ENCODE results near the gene KLHL22.

The KLHL22 gene

GRCh38 chr22:20464912-20465758, 30.5 kb downstream of the KLHL22 start:
- Histone ChIP-seq H3K27me3 (no peaks in the 10 kb centered on the region), H3K36me3 (peaks cover 4 to 35% (median 22%) of the 10 kb centered on the region in 11 experiments; a peak in 19 of 22 replicates), H3K9me3 (replicated peaks in 1 of 11) (no peaks in the 10 kb centered on the region), H3K4me2 (peak overlapping the region; percentile 70 to 97 (median 81)), H3K4me3 (no peak overlapping the region), H4K20me1 (peaks cover 0 to 14% (median 0%) of the 10 kb centered on the region in 11 experiments; a peak in 2 of 22 replicates), H3K9ac (peak overlapping the region in 3 of 11 experiments; percentile 48 to 62 (median 60); a peak in 1 of 22 replicates), H3K4me1 (peaks cover 31 to 46% (median 41%) of the 10 kb centered on the region in 10 experiments), H3K27ac (peak overlapping the region in 7 of 11 experiments; percentile 66 to 87 (median 78); a peak in 10 of 22 replicates)
- no peak for TF ChIP-seq Cebpa-rat (IDR thresholded peaks at IDR 0.05)

- H3K36me3 ChIP-seq, result peaks cover 5 to 35% (median 24%) of the 10 kb centered on the region in 11 experiments; a peak in 19 of 22 replicates
Observed at GRCh38 chr22:20464096-20464614, 31.4 kb downstream of the KLHL22 start.

GRCh38 chr22:20463324-20464095, 32.1 kb downstream of the KLHL22 start:
- Histone ChIP-seq H4K20me1 (peaks cover 0 to 21% (median 0%) of the 10 kb centered on the region in 11 experiments; a peak in 4 of 22 replicates), H3K4me3 (peak overlapping the region in 3 of 10 experiments; percentile 1 to 16 (median 14); a peak in 2 of 20 replicates), H3K9me3 (replicated peaks in 1 of 11) (no peaks in the 10 kb centered on the region), H3K4me1 (peaks cover 31 to 41% (median 37%) of the 10 kb centered on the region in 10 experiments), H3K36me3 (peaks cover 4 to 32% (median 22%) of the 10 kb centered on the region in 11 experiments; a peak in 18 of 22 replicates), H3K27me3 (no peaks in the 10 kb centered on the region), H3K4me2 (peak overlapping the region; percentile 70 to 97 (median 81)), H3K9ac (peak overlapping the region in 8 of 11 experiments; percentile 47 to 65 (median 60); a peak in 15 of 22 replicates), H3K27ac (peak overlapping the region in 9 of 11 experiments; percentile 61 to 87 (median 75); a peak in 18 of 22 replicates)
- TF ChIP-seq Cebpa-rat (IDR thresholded peaks at IDR 0.05), result no peak

More at GRCh38 chr22:20464096-20464614, 31.4 kb downstream of the KLHL22 start:
- H3K4me2 ChIP-seq, result peak overlapping the region; percentile 70 to 97 (median 81)
- H3K4me1 ChIP-seq, result peaks cover 31 to 45% (median 41%) of the 10 kb centered on the region in 10 experiments
- no peaks in the 10 kb centered on the region for H3K27me3 ChIP-seq
- H3K9ac ChIP-seq, result peak overlapping the region in 8 of 11 experiments; percentile 25 to 65 (median 60); a peak in 14 of 22 replicates
- H3K27ac ChIP-seq, result peak overlapping the region in 9 of 11 experiments; percentile 61 to 87 (median 75); a peak in 18 of 22 replicates
- H3K9me3 ChIP-seq (replicated peaks in 1 of 11), result no peaks in the 10 kb centered on the region
- TF ChIP-seq Cebpa-rat (IDR thresholded peaks at IDR 0.05), result no peak
- peak overlapping the region in 1 of 10 experiments; percentile 11; a peak in 1 of 20 replicates for H3K4me3 ChIP-seq
- H4K20me1 ChIP-seq, result peaks cover 0 to 16% (median 0%) of the 10 kb centered on the region in 11 experiments; a peak in 3 of 22 replicates

- TF ChIP-seq Cebpa-rat (IDR thresholded peaks at IDR 0.05), result no peak
- Histone ChIP-seq H3K9ac (0 out of 22 replicates have a peak overlapping the region, but pooled peaks of 1 of the 11 experiments have one; percentile 3), H3K27me3 (no peaks in the 10 kb centered on the region), H3K9me3 (replicated peaks in 1 of 11) (no peaks in the 10 kb centered on the region), H3K4me3 (no peak overlapping the region), H3K4me1 (peaks cover 20 to 46% (median 38%) of the 10 kb centered on the region in 10 experiments), H3K27ac (no peak overlapping the region), H3K4me2 (no peak overlapping the region), H4K20me1 (peaks cover 0 to 21% (median 0%) of the 10 kb centered on the region in 11 experiments; a peak in 4 of 22 replicates), H3K36me3 (peaks cover 10 to 47% (median 25%) of the 10 kb centered on the region in 11 experiments; a peak in 21 of 22 replicates)
Observed at GRCh38 chr22:20459862-20460261, 35.7 kb downstream of the KLHL22 start.

- Histone ChIP-seq H3K4me1 (peaks cover 18 to 46% (median 34%) of the 10 kb centered on the region in 10 experiments), H3K36me3 (peaks cover 5 to 44% (median 24%) of the 10 kb centered on the region in 11 experiments; a peak in 19 of 22 replicates), H3K4me2 (no peak overlapping the region), H3K27ac (no peak overlapping the region), H3K9ac (no peak overlapping the region; a peak in 1 of 22 replicates), H4K20me1 (peaks cover 0 to 19% (median 0%) of the 10 kb centered on the region in 11 experiments; a peak in 4 of 22 replicates), H3K9me3 (replicated peaks in 1 of 11) (no peaks in the 10 kb centered on the region), H3K27me3 (no peaks in the 10 kb centered on the region), H3K4me3 (no peak overlapping the region)
- TF ChIP-seq Cebpa-rat (IDR thresholded peaks at IDR 0.05), result no peak
Observed at GRCh38 chr22:20459152-20459542, 36.4 kb downstream of the KLHL22 start.

- H3K27me3 ChIP-seq, result no peaks in the 10 kb centered on the region
- H3K27ac ChIP-seq, result no peak overlapping the region
- peaks cover 15 to 44% (median 30%) of the 10 kb centered on the region in 10 experiments for H3K4me1 ChIP-seq
- H3K9ac ChIP-seq, result peak overlapping the region in 1 of 11 experiments; percentile 8; a peak in 1 of 22 replicates
- no peak overlapping the region for H3K4me3 ChIP-seq
- peaks cover 0 to 19% (median 0%) of the 10 kb centered on the region in 11 experiments; a peak in 4 of 22 replicates for H4K20me1 ChIP-seq
- H3K4me2 ChIP-seq, result no peak overlapping the region
- H3K9me3 ChIP-seq (replicated peaks in 1 of 11), result no peaks in the 10 kb centered on the region
- no peak for TF ChIP-seq Cebpa-rat (IDR thresholded peaks at IDR 0.05)
- H3K36me3 ChIP-seq, result peaks cover 5 to 44% (median 24%) of the 10 kb centered on the region in 11 experiments; a peak in 19 of 22 replicates
Observed at GRCh38 chr22:20458530-20459151, 37.0 kb downstream of the KLHL22 start.

GRCh38 chr22:20457506-20458240, 37.9 kb downstream of the KLHL22 start:
- peaks cover 7 to 35% (median 21%) of the 10 kb centered on the region in 10 experiments; a peak in 19 of 20 replicates for H3K4me1 ChIP-seq
- H3K4me3 ChIP-seq, result no peak overlapping the region
- no peak overlapping the region for H3K4me2 ChIP-seq
- H4K20me1 ChIP-seq, result peaks cover 0 to 17% (median 0%) of the 10 kb centered on the region in 11 experiments; a peak in 4 of 22 replicates
- H3K9me3 ChIP-seq (replicated peaks in 1 of 11), result no peaks in the 10 kb centered on the region
- no peak for TF ChIP-seq Cebpa-rat (IDR thresholded peaks at IDR 0.05)
- H3K9ac ChIP-seq, result no peak overlapping the region
- H3K27ac ChIP-seq, result no peak overlapping the region
- H3K36me3 ChIP-seq, result peaks cover 5 to 48% (median 24%) of the 10 kb centered on the region in 11 experiments; a peak in 19 of 22 replicates
- H3K27me3 ChIP-seq, result no peaks in the 10 kb centered on the region

All from BLaER1 treated with 17β-estradiol and CSF1 and Interleukin-3, amounts not matched to agents 10 nM and 100 nM (cell line).